H1 (cell line): Measurements from ENCODE around the gene SLC44A1. TPM values are rescaled to one million over a fixed set of nuclear protein-coding genes. Genes with fewer than 3 reads are reported as not detected.

Experiments
- CTCF ChIA-PET: fragments of 300-600 bp; sonication (Branson Sonifier 250); formaldehyde crosslinking; loops from one replicate; lab custom pipeline; 2021; ENCODE audit not compliant: partially characterized antibody; lab: Charles Lee
- POLR2A ChIA-PET: fragments of 300-600 bp; sonication (Branson Sonifier 250); formaldehyde crosslinking; loops from one replicate; lab custom pipeline; 2021; ENCODE audit warnings: inconsistent platforms; ENCODE audit not compliant: partially characterized antibody; lab: Charles Lee
- DNase-seq, 2 experiments: peaks; one replicate each; pipeline versions ENCODE4 v3.0.0 to v3.0.0-alpha.2; 2010 to 2022; ENCODE audit warnings: low spot score in 2 of 2, low read depth in 1 of 2, mixed read lengths in 1 of 2
- FAIRE-seq: peaks from 2 replicates; lab custom pipeline; 2011; peaks lifted over from hg19 to GRCh38; lab: Jason Lieb, UNC
- H2AFZ ChIP-seq: 2 replicates; pipeline ENCODE4 v1.8.1; 2012; ENCODE audit warnings: low read length, inconsistent platforms
- H2AK5ac ChIP-seq: 2 replicates; pipeline ENCODE4 v1.6.1; 2013; ENCODE audit warnings: low read depth, low read length
- H2BK120ac ChIP-seq: replicated peaks from 2 replicates; pipeline ENCODE3; 2013; ENCODE audit warnings: low read depth, low read length, inconsistent platforms
- H2BK12ac ChIP-seq: 2 replicates; pipeline ENCODE4 v1.6.1; 2013; ENCODE audit warnings: low read depth, low read length
- H2BK15ac ChIP-seq: 2 replicates; pipeline ENCODE4 v1.6.1; 2013; ENCODE audit warnings: low read length
- H2BK20ac ChIP-seq: 2 replicates; pipeline ENCODE4 v1.6.1; 2013; ENCODE audit warnings: low read length
- H2BK5ac ChIP-seq: 2 replicates; pipeline ENCODE4 v1.6.1; 2013; ENCODE audit warnings: low read depth, low read length
- H3K14ac ChIP-seq: 2 replicates; pipeline ENCODE4 v1.6.1; 2013; ENCODE audit warnings: inconsistent platforms; ENCODE audit not compliant: insufficient read length
- H3K18ac ChIP-seq: 2 replicates; pipeline ENCODE4 v1.6.1; 2013; ENCODE audit warnings: low read length; ENCODE audit errors: extremely low read depth
- H3K23ac ChIP-seq: 2 replicates; pipeline ENCODE4 v1.6.1; 2013; ENCODE audit warnings: inconsistent platforms; ENCODE audit not compliant: insufficient read length
- H3K23me2 ChIP-seq: 2 replicates; pipeline ENCODE4 v1.6.1; 2013; ENCODE audit warnings: low read depth, low read length
- H3K27ac ChIP-seq: 2 replicates; pipeline ENCODE4 v1.6.1; 2011; ENCODE audit warnings: low read depth, low read length, inconsistent platforms
- H3K27me3 ChIP-seq, 4 experiments: replicated peaks in 1 of 4; 1 replicate in 1 of 4; 2 replicates in 3 of 4; pipeline versions ENCODE4 v1.6.1 to v1.8.1; 2011 to 2013; ENCODE audit warnings: low read length in 3 of 4, mild to moderate bottlenecking in 3 of 4, inconsistent platforms in 2 of 4, mixed read lengths in 2 of 4, moderate library complexity in 1 of 4; ENCODE audit not compliant: control insufficient read depth in 3 of 4, insufficient read depth in 3 of 4; ENCODE audit errors: extremely low read depth in 1 of 4
- H3K36me3 ChIP-seq, 4 experiments: 2 replicates each; pipeline versions ENCODE4 v1.6.1 to v1.8.1; 2011 to 2013; ENCODE audit warnings: mild to moderate bottlenecking in 4 of 4, low read length in 3 of 4, moderate library complexity in 2 of 4, control low read depth in 1 of 4, inconsistent platforms in 1 of 4; ENCODE audit not compliant: insufficient read depth in 4 of 4, control insufficient read depth in 2 of 4
- H3K4ac ChIP-seq: replicated peaks from 2 replicates; pipeline ENCODE3; 2013; ENCODE audit warnings: low read length, low read depth, mixed read lengths, inconsistent platforms; ENCODE audit not compliant: insufficient read length
- H3K4me1 ChIP-seq, 4 experiments: replicated peaks in 1 of 4; 1 replicate in 1 of 4; 2 replicates in 3 of 4; pipeline versions ENCODE4 v1.6.1 to v1.8.1; 2011 to 2013; ENCODE audit warnings: low read length in 3 of 4, inconsistent platforms in 2 of 4, mixed read lengths in 1 of 4; ENCODE audit not compliant: insufficient read depth in 4 of 4, control insufficient read depth in 3 of 4
- H3K4me2 ChIP-seq, 2 experiments: 2 replicates each; pipeline versions ENCODE4 v1.6.1 to v1.8.1; 2011 to 2013; ENCODE audit warnings: low read depth in 2 of 2, low read length in 2 of 2, control low read depth in 1 of 2, inconsistent platforms in 1 of 2, mild to moderate bottlenecking in 1 of 2; ENCODE audit not compliant: insufficient read depth in 1 of 2
- H3K4me3 ChIP-seq, 4 experiments: fragments of 200-600, 300-600 bp in 1 of 4; sonication (generic), shearing (Covaris generic), sonication (Bioruptor Twin) in 1 of 4; 2 replicates each; pipeline versions ENCODE4 v1.5.1 to v1.8.1; 2011 to 2016; ENCODE audit warnings: low read length in 4 of 4, low read depth in 3 of 4, control low read depth in 2 of 4, inconsistent platforms in 2 of 4, mild to moderate bottlenecking in 2 of 4, mixed read lengths in 1 of 4, moderate library complexity in 1 of 4; ENCODE audit not compliant: insufficient read depth in 2 of 4; ENCODE audit errors: extremely low read depth in 1 of 4
- H3K56ac ChIP-seq: replicated peaks from 2 replicates; pipeline ENCODE3; 2013; ENCODE audit warnings: low read depth, mild to moderate bottlenecking, mixed read lengths, low read length, inconsistent platforms; ENCODE audit not compliant: insufficient read length
- H3K79me1 ChIP-seq: 2 replicates; pipeline ENCODE4 v1.6.1; 2013; ENCODE audit warnings: low read depth, low read length, control low read depth
- H3K79me2 ChIP-seq, 2 experiments: 2 replicates each; pipeline versions ENCODE4 v1.6.1 to v1.8.1; 2012 to 2013; ENCODE audit warnings: low read length in 2 of 2, mild to moderate bottlenecking in 2 of 2, inconsistent platforms in 1 of 2; ENCODE audit not compliant: insufficient read depth in 2 of 2, control insufficient read depth in 1 of 2
- H3K9ac ChIP-seq, 4 experiments: replicated peaks in 1 of 4; 1 replicate in 1 of 4; 2 replicates in 3 of 4; pipeline versions ENCODE4 v1.6.1 to v1.8.1; 2011 to 2013; ENCODE audit warnings: low read depth in 3 of 4, low read length in 3 of 4, control low read depth in 2 of 4, mild to moderate bottlenecking in 2 of 4, moderate library complexity in 2 of 4, inconsistent platforms in 1 of 4; ENCODE audit errors: extremely low read depth in 1 of 4
- H3K9me3 ChIP-seq, 2 experiments: 2 replicates each; pipeline versions ENCODE4 v1.6.1 to v1.8.1; 2012 to 2013; ENCODE audit warnings: mild to moderate bottlenecking in 2 of 2, moderate library complexity in 2 of 2, control low read depth in 1 of 2, inconsistent platforms in 1 of 2, low read depth in 1 of 2, low read length in 1 of 2, mixed read lengths in 1 of 2; ENCODE audit not compliant: insufficient read depth in 2 of 2
- H4K20me1 ChIP-seq, 2 experiments: replicated peaks in 1 of 2; 2 replicates each; pipeline versions ENCODE3 to v1.8.1; 2011 to 2013; ENCODE audit warnings: inconsistent platforms in 2 of 2, low read length in 2 of 2, mild to moderate bottlenecking in 1 of 2; ENCODE audit not compliant: insufficient read depth in 2 of 2, control insufficient read depth in 1 of 2
- H4K5ac ChIP-seq: 2 replicates; pipeline ENCODE4 v1.6.1; 2013; ENCODE audit warnings: low read length, low read depth, mixed read lengths, inconsistent platforms; ENCODE audit not compliant: insufficient read length
- H4K8ac ChIP-seq: 2 replicates; pipeline ENCODE4 v1.8.0; 2013; ENCODE audit warnings: mild to moderate bottlenecking, moderate library complexity, low read length, inconsistent platforms; ENCODE audit not compliant: insufficient read depth; ENCODE audit errors: extremely low read depth
- H4K91ac ChIP-seq: replicated peaks from 2 replicates; pipeline ENCODE3; 2013; ENCODE audit warnings: low read length, mixed read lengths, inconsistent platforms; ENCODE audit not compliant: insufficient read length
- ASH2L ChIP-seq: fragments of 200-600, 300-600 bp; sonication (generic); IDR thresholded peaks from one replicate; pipeline ENCODE4 v1.7.1; 2017; ENCODE audit warnings: low read length
- ATF2 ChIP-seq: IDR thresholded peaks from 2 replicates; pipeline ENCODE4 v1.6.1; 2012; ENCODE audit warnings: low read length, inconsistent platforms
- BRCA1 ChIP-seq: IDR thresholded peaks from 2 replicates; pipeline ENCODE4 v1.6.1; 2012; ENCODE audit warnings: low read depth, low read length, improper control_type of control experiment
- E2F6 ChIP-seq: IDR thresholded peaks from 2 replicates; pipeline ENCODE4 v1.6.1; 2012; ENCODE audit warnings: inconsistent platforms
- GABPA ChIP-seq: IDR thresholded peaks from 2 replicates; pipeline ENCODE4 v1.6.1; 2011; ENCODE audit warnings: mild to moderate bottlenecking, low read length, moderate library complexity, borderline replicate concordance; ENCODE audit not compliant: insufficient read depth
- RXRA ChIP-seq: IDR thresholded peaks from 2 replicates; pipeline ENCODE4 v1.6.1; 2011; ENCODE audit warnings: low read depth, mild to moderate bottlenecking, low read length, moderate library complexity; ENCODE audit not compliant: insufficient read depth
- WGBS, 2 experiments: shearing (Covaris generic) in 1 of 2; methylation state at CpG; one replicate each; pipeline versions ENCODE4 v1.1.6 to v1.1.7; 2013 to 2015; ENCODE audit warnings: low lambda C conversion rate in 2 of 2, mixed read lengths in 2 of 2, inconsistent platforms in 1 of 2, low coverage in 1 of 2, missing lambda C conversion rate in 1 of 2; ENCODE audit not compliant: insufficient replicate concordance in 2 of 2, insufficient coverage in 1 of 2, insufficient read length in 1 of 2; ENCODE audit errors: extremely low coverage in 1 of 2, missing lambda C conversion rate in 1 of 2; 5-methylcytosine and 5-hydroxymethylcytosine counted together
- polyA plus RNA-seq, 7 experiments: library from polyadenylated mRNA; depleted of rRNA in 3 of 7; stranded (reverse) in 5 of 7; unstranded in 2 of 7; fragments of >200 nt in 5 of 7; fragments of 200-250 nt in 2 of 7; gene quantifications; 1 replicate in 5 of 7; 2 replicates in 1 of 7; 4 replicates in 1 of 7; pipeline versions ENCODE4 v1.2.1 to v1.2.3, GENCODE V29; 2011 to 2013; ENCODE audit warnings: missing spikeins in 2 of 7, mixed read lengths in 2 of 7
- total RNA-seq: library from RNA; stranded (reverse); fragmentation: NEBNext Ultra II Directional; extraction: Animal tissue kit (Norgen Biotek cat#: 25700); gene quantifications from 2 replicates; pipeline ENCODE4 v1.2.1, GENCODE V29; 2021

The SLC44A1 gene
- total and polyA plus RNA-seq, 2 of the 8 experiments (the other 6 are each of a cell fraction or from before 2014, with no cell fraction given), result 30.5 to 71.2 TPM

GRCh38 chr9:105443121-105443520 is 198.7 kb downstream of the SLC44A1 start:
- Histone ChIP-seq H3K36me3 (no peaks in the 10 kb centered on the region), H4K5ac (no peak overlapping the region), H3K27ac (no peak overlapping the region), H2BK12ac (no peak overlapping the region), H3K14ac (no peak overlapping the region), H3K4ac (no peak overlapping the region), H2BK15ac (no peak overlapping the region), H2BK5ac (no peak overlapping the region), H4K8ac (no peak overlapping the region), H3K9ac (no peak overlapping the region), H3K23me2 (peaks cover 4% of the 10 kb centered on the region), H3K79me1 (no peaks in the 10 kb centered on the region), H3K4me3 (no peak overlapping the region), H2AK5ac (no peak overlapping the region), H2BK120ac (no peak overlapping the region), H2BK20ac (no peak overlapping the region), H4K20me1 (no peaks in the 10 kb centered on the region), H3K9me3 (no peaks in the 10 kb centered on the region), H4K91ac (no peak overlapping the region), H3K4me1 (0 out of 7 replicates have a peak, but pooled peaks cover 0 to 2% (median 0%) of the 10 kb centered on the region in 4 experiments), H3K4me2 (no peak overlapping the region), H2AFZ (no peak overlapping the region), H3K79me2 (no peaks in the 10 kb centered on the region), H3K27me3 (no peaks in the 10 kb centered on the region), H3K18ac (no peak overlapping the region), H3K56ac (no peak overlapping the region), H3K23ac (no peak overlapping the region)
- FAIRE-seq (no peak), DNase-seq (no peak)
- CTCF ChIA-PET, result interaction anchor here (0.6 to 1.9 kb wide), 4 partner anchors 12 to 635 kb away, joined by 3 to 5 read pairs (median 3); no protein-coding TSS in a partner anchor
- POLR2A ChIA-PET, result no interaction called here
- 88% methylated on average over 8 of the region's 8 CpGs; no CpG with 5 or more reads in 1 of the 2 experiments for WGBS, 2 experiments
- TF ChIP-seq ASH2L (no peak), E2F6 (no peak), ATF2 (no peak), RXRA (no peak), GABPA (no peak), BRCA1 (no peak)
- TF ChIP-seq, all 59 proteins: peak for 0
